GM03348 (cell line): ENCODE measurements around the gene RSAD2.
"Not testable (repeated sequence)": the region's sequence is repeated elsewhere in the genome, so short reads cannot be mapped to it uniquely, and the experiment has no call there.

ENCODE experiments used
- DNase-seq: peaks from one replicate; pipeline ENCODE4 v3.0.0; 2012; ENCODE audit warnings: low spot score

Gene RSAD2

GRCh38 chr2:6877402-6878304 lies at the start of gene RSAD2:
TSS of gene RSAD2 (plus strand) at chr2:6877777. CDS start at chr2:6877801, 24 bp downstream.
- peak; percentile 39 for DNase-seq

GRCh38 chr2:6828299-6828584 lies 49.3 kb upstream of the RSAD2 start:
- DNase-seq, result peak; percentile 51

DNA sequence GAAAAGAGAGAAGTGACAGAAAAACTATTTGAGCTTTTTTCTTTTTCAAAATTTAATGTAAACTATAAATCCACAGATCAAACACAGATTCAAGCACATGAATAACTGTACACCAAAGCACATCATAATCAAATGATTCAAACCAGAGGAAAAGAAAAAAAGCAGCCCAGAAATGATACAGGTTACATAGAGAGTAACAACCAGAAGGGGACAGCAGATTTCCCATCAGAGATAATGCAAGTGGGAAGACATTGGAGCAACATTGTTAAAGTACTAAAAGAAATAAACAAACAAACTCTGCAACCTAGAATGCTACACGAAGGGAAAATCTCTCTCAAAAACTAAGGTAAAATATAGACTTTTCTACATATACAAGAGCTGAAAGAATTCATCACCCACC lies 46.3 kb upstream of the RSAD2 start:
- DNase-seq, result no peak

- DNase-seq, result no peak
Observed at GRCh38 chr2:6832596-6833299, 44.8 kb upstream of the RSAD2 start.

DNA sequence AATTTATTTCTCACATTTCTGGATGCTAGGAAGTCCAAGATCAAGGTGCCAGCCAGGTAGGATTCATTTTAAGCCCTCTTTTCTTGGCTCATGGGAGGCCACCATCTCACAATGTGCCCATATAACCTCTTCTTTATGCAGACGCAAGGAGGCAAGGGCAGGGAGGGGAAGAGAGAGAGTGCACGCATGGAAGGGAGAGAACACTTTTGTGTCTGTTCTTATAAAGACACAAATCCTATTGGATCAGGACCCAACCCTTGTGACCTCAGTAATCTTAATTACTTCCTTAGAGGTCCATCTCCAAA lies 44.3 kb upstream of the RSAD2 start:
- no peak for DNase-seq

- DNase-seq, result no peak
Observed at GRCh38 chr2:6834163-6834562, 43.4 kb upstream of the RSAD2 start.

DNA sequence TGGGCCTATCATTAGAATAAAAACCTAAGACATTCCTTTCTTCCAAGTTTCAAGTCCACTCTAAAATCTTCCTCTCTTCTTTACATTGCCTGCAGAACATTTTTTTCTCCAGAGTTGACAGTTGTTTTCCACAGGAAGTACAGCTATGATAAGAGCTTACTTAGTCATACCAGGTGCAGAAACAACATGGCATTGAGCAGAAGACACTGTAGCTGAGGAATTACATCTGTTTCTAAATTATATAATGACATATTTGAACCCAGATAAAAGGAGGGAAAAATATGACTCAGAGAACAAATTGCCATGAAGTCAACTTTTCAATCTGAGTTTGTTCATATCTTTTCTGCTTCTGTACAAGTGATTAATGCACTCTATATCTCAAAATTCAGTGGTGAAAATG lies 42.1 kb upstream of the RSAD2 start:
- DNase-seq, result no peak

- DNase-seq, result no peak
Observed at GRCh38 chr2:6838673-6839319, 38.8 kb upstream of the RSAD2 start.

DNA sequence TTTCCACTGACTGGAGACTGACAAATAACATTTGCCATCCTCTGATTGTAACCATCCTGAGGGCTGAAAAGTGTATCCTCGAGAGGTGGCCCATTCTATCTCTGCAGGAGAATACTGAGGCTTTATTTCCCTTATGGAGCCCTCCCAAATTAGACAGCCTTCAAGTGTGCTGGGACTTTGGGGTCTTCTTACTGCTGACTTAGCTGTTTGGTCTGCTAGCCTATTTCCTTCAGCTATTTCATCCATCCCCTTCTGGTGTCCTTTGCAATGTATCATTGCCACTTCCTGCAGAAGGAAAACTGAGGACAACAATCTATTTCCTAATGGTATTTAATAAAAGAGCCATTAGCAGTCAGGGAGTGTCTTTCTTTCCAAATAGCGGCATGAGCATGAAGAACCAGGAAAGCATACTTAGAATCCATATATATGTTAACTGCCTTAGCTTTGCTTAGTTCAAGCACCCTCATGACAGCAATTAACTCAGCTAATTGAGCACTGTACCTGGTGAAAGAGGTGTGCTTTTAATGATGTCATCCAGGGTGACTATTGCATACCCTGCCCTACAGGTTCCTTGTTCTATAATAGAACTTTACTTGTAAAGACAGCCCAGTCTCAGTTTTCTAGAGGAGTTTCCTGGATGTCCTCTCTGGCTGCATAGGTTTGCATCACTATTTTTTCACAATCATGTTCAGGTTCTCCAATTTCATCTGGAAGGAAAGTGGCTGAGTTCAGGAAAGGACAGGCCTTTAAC lies 35.9 kb upstream of the RSAD2 start:
- DNase-seq, result no peak

GRCh38 chr2:6845312-6845711 lies 32.3 kb upstream of the RSAD2 start:
- DNase-seq, result no peak

DNA sequence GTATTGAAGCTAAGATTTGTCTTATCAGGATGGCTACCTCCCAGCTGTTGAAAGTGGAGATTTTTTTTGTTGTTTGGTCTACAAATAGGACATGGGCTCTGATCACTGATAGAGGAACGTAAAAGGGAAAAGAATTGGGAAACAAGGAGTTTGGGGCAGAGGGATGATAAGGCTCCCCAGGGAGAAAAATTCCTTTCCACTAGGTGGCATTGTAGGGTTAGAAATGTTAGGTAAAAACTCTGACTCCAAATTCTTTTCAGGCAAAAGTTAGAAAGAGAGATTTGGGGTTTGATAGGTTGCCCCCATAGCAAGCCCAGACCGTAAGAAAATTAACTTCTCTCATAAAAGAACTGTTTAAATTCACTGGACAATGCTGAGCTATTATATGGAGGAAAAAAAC lies 31.7 kb upstream of the RSAD2 start:
- DNase-seq, result no peak

- no peak for DNase-seq
Observed at GRCh38 chr2:6846540-6846939, 31.0 kb upstream of the RSAD2 start.

- DNase-seq, result no peak
Observed at GRCh38 chr2:6846967-6847681, 30.5 kb upstream of the RSAD2 start.

DNA sequence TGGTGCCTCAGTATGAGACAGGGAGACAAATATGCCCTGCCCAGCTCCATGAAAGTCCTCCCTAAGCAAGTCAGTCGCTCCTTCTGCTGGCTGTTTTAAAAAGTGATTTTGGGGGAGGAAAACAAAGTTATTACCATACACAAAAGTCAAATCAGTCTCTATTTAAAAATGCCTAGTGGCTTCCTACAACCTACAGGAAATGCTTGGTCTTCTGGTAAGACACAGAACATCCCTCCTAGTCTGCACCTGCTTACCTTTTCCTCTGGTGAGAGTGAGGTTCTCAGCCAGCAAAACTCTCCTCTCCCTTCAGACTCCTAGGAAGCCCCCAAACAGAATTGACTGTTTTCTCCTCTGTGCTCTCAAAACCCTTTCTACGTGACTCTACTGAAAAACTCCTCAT lies 25.4 kb upstream of the RSAD2 start:
- DNase-seq, result no peak

DNA sequence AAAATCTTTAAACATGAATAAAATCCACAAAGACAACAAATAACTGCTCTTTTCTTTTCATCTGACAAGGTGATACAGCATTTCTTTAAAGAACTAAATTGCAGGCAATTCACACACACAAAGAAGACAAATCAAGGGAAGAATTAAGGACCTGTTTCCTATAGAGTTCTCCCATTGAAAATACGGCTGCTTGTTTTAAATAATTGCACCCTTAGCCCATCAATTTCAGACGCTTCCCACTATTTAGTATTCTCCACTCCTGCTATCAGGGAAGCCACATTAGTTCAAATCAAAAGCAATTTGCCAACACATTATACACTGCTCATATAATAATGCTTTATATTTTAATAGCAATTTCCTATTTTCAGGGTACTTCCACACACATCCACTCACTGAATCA lies 23.2 kb upstream of the RSAD2 start:
- no peak for DNase-seq

DNA sequence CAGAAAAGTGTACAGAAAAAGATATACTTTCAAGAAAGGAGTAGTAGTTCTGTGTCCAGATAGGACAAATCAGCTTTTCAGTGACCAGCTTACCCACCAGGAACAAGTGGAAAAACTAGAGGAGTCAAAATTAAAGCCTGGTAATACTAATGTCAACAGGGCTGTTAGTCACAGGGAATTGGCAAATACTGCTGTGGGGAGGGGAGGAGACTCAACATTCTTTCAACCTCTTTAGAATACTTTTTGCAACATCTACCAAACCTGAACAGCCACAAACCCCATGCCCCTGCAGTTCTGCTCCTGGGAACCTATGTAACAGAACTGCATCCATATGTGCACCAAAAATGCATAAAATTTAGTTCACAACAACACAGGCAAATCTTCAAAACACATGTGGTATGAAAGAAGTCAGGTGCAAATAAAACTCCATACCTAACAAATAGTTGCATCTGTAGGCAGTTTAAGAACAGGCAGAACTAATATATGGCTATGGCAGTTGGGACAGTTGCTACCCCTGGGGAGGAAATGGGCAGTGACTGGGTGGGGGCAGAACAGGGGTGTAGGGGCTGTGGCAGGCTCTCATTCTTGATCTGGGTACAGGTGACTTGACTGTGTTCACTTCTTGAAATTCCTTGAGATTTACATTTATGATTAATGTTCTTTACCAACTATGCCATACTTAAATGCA lies 21.6 kb upstream of the RSAD2 start:
- DNase-seq, result no peak

DNA sequence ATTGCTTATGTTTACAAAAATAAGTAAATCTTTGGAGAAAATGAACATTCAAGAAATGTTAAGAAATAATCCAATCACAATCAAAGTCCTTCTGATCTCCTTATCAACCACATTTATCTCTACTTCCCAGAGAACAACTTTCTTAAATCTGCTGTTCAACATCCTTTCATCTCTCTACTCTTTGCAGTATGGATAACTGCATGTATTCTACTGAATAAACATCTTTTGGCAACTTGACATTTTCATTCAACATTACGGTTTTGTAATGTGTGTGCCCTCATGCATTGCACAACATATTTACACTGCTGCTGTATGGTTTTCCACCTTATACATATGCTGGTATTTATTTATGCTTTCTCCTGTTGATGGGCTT lies 21.0 kb upstream of the RSAD2 start:
- DNase-seq, result no peak

GRCh38 chr2:6858466-6859027 lies 19.0 kb upstream of the RSAD2 start:
- DNase-seq, result not testable (repeated sequence)

DNA sequence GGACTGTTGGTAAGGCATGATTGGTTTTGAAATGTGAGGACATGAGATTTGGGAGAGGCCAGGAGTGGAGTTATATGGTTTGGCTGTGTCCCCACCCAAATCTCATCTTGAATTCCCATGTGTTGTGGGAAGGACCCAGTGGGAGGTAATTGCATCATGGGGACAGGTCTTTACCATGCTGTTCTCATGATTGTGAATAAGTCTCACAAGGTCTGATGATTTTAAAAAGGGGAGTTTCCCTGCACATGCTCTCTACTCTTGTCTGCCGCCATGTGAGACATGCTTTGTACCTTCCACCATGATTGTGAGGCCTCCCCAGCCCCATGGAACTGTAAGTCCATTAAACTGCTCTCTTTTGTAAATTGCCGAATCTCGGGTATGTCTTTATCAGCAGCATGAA lies 17.3 kb upstream of the RSAD2 start:
- no peak for DNase-seq

GRCh38 chr2:6863792-6864191 lies 13.8 kb upstream of the RSAD2 start:
- DNase-seq, result no peak

- no peak for DNase-seq
Observed at GRCh38 chr2:6864231-6864754, 13.3 kb upstream of the RSAD2 start.
